Iris pigment epithelial cell (primary cell): Measurements from ENCODE around the gene HOXD1.

Experiments
- DNase-seq: peaks from one replicate; pipeline ENCODE4 v3.0.0-alpha.2; 2011; ENCODE audit warnings: low read depth

HOXD1 gene

DNA sequence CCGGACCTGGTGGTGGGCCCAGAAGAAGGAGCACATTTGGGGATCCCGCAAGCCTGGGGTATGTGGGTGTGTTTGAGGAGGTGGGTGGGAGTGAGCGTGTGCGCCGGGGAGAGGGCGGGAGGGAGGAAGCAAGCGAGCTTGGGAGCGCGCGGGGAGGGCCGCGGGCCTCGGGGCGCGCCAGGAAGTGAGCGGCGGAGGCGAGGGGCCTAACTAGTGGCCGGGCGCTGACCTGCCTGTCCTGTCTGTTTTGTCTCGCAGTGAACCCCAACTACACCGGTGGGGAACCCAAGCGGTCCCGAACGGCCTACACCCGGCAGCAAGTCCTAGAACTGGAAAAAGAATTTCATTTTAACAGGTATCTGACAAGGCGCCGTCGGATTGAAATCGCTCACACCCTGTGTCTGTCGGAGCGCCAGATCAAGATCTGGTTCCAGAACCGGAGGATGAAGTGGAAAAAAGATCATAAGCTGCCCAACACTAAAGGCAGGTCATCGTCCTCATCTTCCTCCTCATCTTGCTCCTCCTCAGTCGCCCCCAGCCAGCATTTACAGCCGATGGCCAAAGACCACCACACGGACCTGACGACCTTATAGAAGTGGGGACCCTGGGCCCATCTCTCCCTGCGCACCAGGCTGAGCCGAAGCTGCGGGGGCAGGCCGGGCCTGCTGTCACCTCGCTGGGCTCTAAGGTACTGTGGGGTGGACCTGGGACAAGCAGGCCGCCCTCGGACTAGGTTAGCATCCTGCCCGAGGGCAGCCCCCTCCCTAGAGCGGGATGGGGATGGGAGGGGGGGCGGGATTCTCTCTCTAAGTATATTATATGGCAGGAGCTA lies 35.9 kb upstream of the HOXD1 start:
- DNase-seq: no peak

GRCh38 chr2:176154576-176155252 lies 33.8 kb upstream of the HOXD1 start:
- no peak for DNase-seq

GRCh38 chr2:176155356-176156044 lies 33.0 kb upstream of the HOXD1 start:
- no peak for DNase-seq

GRCh38 chr2:176156301-176156806 lies 32.1 kb upstream of the HOXD1 start:
- no peak for DNase-seq

DNA sequence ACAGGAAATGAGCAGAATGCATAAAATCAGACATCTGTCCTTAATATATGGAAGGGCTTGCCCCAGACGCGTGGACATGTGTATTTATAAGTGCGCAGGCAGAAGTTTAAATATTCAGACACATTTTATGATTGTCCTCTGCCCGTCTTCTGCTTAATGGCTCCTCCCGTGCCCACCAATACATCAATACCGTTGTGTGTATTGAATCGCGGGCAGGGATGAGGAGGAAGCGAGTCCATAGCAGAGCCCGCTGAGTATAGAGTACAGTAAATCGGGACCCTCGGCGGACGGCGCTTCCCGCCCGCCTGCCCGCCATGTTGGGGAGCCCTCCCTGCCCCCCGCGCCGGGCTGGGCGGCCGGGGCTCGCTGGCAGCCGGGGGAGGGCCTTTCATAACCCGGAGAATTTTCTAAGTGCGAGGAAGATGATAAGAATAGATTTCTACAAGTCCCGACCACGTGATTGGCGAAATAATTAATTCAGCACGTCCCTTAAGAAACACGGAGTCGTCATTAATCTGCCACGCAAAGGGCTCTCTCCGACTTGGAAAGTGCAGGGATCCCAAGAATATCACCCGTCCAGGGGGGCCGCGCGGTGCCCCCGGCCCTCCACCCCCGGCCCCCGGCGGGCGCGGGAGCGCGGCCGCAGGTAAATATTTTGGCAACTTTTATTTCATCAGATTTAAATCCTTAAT lies 31.5 kb upstream of the HOXD1 start, which contains the start of gene HOXD3:
Gene HOXD3, plus strand, starts transcription at position 501 of the 692 bp plus-strand sequence. CDS start 11,808 bp downstream, outside the sequence.
- DNase-seq: no peak

DNA sequence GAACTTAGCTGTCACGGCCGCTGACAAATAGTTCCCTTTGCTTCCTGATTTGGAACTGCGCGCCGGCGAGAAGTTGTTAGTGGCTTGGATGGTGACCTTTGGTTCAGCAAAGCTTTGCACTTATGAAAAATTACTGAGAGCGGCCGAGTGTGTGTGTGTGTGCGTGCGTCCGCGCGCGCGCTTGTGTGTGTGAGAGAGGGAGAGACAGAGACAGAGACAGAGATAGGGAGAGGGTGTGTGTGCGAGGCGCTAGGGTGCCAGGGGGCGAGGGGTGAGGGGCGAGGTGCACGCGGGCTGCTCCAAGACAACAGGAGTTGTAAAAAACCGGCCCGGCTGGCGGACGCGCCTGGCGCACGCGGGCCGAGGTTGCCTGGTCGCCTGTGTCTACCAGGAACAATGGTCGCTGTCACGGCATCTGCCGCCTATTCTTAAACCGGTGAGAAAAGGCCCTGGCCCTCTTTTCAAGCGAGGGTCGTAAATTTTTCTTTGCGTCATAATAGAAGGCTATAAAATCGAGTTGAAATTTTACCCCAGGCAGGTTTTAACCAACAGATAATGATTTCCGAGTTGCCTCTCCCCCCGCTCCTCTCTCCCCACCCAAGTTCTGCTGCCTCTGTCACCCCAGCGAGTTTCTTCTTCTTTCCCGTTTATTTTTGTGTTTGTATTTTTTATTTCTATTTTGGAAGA lies 30.8 kb upstream of the HOXD1 start:
- no peak for DNase-seq

- no peak for DNase-seq
These were observed 30.3 kb upstream of the HOXD1 start for GRCh38 chr2:176158186-176158591.

- no peak for DNase-seq
These were observed 29.4 kb upstream of the HOXD1 start for GRCh38 chr2:176158855-176159662.

- DNase-seq: no peak
These were observed 28.7 kb upstream of the HOXD1 start for GRCh38 chr2:176159663-176160250.

- DNase-seq: no peak
These were observed 28.1 kb upstream of the HOXD1 start for GRCh38 chr2:176160251-176160985.

DNA sequence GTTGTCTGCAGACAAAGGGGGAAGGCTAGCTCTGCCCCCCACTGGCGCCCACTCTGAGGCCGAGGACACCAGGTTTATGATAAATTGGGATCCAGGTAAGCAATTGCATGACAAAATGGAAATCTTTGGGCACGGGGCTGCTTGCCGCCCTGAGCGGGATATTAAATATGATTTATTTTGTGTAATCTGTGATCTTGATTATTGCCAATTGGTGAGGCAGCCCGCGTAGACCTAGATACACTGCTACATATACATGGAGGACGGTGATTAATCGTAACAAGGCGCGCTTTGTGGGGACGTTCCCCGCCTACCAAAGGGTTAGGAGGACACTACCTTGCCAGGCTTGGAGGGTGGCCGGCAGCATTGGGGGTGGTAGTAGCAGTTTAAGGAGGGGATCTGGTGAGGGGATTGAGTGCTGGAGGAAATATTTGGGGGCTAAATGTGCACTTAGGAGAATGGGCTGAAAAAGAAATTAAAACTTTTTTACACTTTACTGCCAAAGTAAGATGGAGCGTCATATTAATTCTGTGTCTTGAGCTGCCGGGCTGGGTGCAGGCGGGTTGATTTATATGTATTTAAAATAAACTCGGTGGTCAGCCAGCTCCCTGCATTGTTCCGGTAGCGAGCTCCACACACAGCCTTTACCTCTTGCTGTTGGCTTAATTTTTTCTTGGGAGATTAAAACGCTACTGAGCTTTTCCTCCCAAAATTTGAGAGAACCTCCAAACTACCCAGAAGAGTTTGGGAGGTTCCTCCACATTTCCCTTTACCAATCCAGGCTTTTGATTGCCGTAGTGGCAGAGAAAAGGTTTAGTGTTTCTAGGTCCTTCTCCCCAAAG lies 27.3 kb upstream of the HOXD1 start:
- no peak for DNase-seq

- DNase-seq: peak; percentile 12
These were observed 26.4 kb upstream of the HOXD1 start for GRCh38 chr2:176161825-176162626.

- no peak for DNase-seq
These were observed 25.4 kb upstream of the HOXD1 start for GRCh38 chr2:176162911-176163671.

DNA sequence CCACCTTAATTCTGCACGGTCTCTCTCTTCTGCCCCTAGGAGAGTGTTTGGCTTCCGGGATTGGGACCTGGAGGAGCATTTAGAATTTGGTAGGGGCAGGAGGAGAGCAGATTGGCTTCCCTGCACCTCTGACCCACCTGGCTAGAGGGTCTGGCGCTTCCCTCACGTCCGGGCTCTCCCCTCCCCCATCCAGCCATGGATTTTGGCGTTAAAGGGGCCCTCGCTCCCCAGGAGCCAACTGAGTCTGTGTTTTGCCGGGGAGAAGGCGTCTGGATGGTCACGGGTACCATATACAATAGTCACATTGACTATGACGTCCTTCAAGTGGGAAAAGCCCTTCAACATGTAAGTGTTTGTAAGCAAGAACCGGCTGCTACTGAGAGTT lies 24.8 kb upstream of the HOXD1 start:
- no peak for DNase-seq

GRCh38 chr2:176164201-176164600 lies 24.3 kb upstream of the HOXD1 start:
- DNase-seq: no peak

- no peak for DNase-seq
These were observed 23.7 kb upstream of the HOXD1 start for GRCh38 chr2:176164611-176165369.
